GM12801 (cell line): ENCODE results near the gene C2orf68.

Source experiments
- TF ChIP-seq, protein P1 (sequence below): IDR thresholded peaks from one replicate; pipeline ENCODE4 v1.5.1; 2011; ENCODE audit warnings: control low read depth; ENCODE audit not compliant: insufficient read length; ENCODE audit errors: extremely low read depth

C2orf68 gene

DNA sequence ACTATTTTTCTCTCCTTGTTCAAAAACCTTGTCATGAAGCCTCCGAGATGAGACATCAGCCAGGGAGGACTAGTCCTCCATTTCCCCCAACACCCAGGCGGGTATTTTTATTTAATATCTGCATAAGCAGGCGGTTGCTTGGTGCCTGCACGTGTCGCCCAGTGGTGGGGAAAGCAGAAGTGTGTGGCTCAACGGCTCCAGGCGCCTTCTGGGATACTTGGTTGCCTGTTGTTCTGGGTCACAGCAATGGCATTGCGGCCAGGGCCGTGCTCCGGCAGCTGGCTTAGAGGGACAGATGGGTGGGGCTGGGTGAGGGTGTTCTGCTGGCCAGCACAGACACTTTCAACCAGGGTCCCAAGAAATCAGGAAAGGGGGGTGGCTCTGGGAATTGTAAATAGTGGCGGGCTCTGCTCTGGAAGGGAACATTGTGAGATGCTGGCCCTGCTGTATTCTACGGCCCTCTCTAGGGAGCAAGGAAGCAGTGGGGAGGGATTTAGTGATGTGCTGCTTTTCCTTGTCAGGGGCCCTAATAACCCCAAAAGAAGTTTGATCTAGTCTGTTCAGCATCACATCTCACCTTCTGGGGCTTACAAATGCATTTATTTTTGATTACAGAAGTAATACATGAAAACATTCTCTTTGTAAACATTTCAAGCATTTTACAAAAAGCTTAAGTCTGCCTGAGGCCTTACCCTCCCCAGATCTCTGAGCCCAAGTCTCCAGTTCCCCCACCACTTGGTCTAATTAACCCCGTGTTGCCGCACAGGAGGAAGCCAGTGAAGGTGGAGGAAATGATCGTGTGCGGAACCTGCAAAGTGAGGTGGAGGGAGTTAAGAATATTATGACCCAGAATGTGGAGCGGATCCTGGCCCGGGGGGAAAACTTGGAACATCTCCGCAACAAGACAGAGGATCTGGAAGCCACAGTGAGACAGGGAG lies 33.4 kb downstream of the C2orf68 start:
- TF ChIP-seq, protein P1, sequence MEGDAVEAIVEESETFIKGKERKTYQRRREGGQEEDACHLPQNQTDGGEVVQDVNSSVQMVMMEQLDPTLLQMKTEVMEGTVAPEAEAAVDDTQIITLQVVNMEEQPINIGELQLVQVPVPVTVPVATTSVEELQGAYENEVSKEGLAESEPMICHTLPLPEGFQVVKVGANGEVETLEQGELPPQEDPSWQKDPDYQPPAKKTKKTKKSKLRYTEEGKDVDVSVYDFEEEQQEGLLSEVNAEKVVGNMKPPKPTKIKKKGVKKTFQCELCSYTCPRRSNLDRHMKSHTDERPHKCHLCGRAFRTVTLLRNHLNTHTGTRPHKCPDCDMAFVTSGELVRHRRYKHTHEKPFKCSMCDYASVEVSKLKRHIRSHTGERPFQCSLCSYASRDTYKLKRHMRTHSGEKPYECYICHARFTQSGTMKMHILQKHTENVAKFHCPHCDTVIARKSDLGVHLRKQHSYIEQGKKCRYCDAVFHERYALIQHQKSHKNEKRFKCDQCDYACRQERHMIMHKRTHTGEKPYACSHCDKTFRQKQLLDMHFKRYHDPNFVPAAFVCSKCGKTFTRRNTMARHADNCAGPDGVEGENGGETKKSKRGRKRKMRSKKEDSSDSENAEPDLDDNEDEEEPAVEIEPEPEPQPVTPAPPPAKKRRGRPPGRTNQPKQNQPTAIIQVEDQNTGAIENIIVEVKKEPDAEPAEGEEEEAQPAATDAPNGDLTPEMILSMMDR: no peak

DNA sequence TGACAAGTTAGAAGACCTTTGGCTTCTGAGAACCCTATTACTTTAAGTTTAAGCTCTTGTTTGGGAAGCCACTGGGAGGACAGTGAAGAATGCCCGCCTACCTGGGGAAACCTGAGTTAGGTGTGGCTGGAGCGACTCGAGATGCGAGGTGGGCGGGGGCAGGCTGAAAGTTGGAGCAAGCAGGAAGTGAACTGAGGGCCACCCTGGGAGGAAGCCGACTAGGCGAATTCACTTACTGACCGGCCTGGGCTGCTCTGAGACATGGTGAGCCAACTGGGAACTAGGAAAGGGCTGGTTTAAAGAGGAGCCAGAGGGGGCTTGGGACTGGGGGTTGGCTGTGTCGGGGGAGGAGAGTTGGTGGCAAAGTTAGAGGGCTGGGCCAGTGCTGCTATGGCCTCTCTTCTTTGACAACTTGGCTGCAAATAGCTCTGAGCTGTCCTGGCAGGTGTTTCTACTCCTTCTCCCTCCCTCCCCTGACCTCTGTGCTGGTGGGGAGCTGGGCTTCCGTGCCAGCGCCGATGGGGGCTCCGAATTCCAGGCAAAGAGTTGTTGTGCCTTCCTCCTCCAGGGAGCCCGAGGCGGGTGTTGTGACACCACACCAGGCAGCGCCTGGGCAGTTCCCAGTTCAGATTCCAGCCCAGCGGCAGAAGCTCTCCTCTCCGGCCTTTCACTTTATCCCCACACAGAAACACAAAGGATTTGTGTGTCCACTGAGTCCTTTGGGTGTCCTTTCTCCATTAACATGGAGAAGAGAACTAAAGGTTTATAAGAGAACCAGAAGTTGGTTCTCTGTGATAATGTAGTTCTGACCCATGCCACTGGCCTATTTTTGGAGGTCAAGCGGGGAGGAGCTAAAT lies 34.3 kb downstream of the C2orf68 start, which contains the start of gene VAMP8:
TSS of gene VAMP8 (plus strand) at position 201 of the 857 bp plus-strand sequence. CDS start at position 262, 61 bp downstream.
- TF ChIP-seq, protein P1: no peak

DNA sequence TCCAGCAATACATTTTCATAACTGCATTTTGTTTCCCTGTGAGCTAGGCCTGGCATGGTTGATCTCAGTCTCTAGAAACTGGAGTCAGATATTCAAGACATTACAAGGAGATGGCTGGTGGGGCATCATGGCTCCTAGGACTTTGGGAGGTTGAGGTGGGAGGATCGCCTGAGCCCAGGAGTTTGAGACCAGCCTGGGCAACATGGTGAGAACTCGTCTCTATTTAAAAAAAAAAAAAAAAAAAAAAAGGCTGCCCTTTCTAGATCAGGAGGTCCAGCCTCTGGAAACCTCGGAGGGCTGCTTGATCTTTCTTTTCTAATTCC lies 34.8 kb downstream of the C2orf68 start:
- TF ChIP-seq, protein P1: no peak

DNA sequence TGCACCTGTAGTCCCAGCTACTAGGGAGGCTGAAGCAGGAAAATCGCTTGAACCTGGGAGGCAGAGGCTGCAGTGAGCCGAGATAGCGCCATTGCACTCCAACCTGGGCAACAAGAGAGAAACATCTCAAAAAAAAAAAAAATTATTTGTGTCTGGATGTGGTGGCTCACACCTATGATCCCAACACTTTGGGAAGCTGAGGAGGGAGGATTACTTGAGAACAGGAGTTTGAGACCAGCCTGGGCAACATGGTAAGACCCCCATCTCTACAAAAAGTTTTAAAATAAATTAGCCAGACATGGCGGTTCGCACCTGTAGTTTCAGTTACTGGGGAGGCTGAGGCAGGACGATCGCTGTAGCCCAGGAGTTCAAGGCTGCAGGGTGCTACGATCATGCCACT lies 36.1 kb downstream of the C2orf68 start:
- TF ChIP-seq, protein P1: no peak

DNA sequence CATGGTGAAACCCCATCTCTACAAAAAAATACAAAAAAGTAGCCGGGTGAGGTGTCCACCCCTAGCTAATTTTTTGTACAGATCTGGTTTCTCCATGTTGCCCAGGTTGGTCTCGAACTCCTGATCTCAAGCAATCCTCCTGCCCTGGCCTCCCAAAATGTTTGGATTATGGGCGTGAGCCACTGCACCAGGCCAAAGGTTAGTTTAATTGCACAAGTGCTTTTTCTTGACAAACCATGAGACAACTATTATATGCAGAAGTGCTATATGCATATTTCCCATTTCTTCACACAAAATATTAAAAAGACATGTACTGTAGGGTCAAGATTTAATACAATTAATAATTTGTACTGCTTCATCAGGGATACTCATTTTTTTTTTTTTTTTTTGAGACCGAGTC lies 45.6 kb downstream of the C2orf68 start:
- TF ChIP-seq, protein P1: no peak

DNA sequence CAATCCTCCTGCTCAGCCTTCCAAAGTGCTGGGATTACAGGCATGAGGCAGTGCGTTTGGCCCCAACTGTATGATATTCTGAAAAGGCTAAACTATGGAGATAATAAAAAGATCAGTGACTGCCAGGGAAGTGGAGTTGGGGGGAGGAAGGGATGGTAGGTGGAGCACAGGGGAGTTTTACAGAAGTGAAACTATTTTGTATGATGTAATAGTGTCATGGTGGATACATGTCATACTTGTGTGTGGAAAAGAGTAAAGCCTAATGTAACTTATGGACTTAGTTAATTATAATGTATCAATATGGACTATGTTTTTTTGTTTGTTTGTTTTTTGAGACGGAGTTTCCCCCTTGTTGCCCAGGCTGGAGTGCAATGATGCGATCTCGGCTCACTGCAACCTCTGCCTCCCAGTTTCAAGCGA lies 47.7 kb downstream of the C2orf68 start:
- TF ChIP-seq, protein P1: no peak
